Upper lobe of left lung (tissue), 4 donors: ENCODE results near the gene DPEP2.

ENCODE experiments used
- EP300 ChIP-seq, 4 donors: sonication (generic); formaldehyde crosslinking; IDR thresholded peaks; one replicate each; pipeline ENCODE4 v1.5.1; 2017; ENCODE audit warnings: antibody characterized with exemption in 4 of 4, control low read depth in 2 of 4
- POLR2A ChIP-seq, 4 donors: fragments of 450-650 bp; IDR thresholded peaks; one replicate each; pipeline ENCODE4 v1.5.1; 2016 to 2017; ENCODE audit warnings: antibody characterized with exemption in 4 of 4, mild to moderate bottlenecking in 2 of 4
- POLR2AphosphoS5 ChIP-seq, 2 donors: sonication (generic); formaldehyde crosslinking; IDR thresholded peaks; one replicate each; pipeline ENCODE4 v1.5.1; 2017; ENCODE audit warnings: antibody characterized with exemption in 2 of 2
- TF ChIP-seq, protein P1 (sequence below), 6 experiments: fragments of 450-650 bp in 4 of 6; fragments of 200-600 bp in 2 of 6; sonication (generic) in 2 of 6; IDR thresholded peaks; one replicate each; pipeline ENCODE4 v1.5.1; 2016 to 2019; ENCODE audit warnings: antibody characterized with exemption in 6 of 6

DNA sequence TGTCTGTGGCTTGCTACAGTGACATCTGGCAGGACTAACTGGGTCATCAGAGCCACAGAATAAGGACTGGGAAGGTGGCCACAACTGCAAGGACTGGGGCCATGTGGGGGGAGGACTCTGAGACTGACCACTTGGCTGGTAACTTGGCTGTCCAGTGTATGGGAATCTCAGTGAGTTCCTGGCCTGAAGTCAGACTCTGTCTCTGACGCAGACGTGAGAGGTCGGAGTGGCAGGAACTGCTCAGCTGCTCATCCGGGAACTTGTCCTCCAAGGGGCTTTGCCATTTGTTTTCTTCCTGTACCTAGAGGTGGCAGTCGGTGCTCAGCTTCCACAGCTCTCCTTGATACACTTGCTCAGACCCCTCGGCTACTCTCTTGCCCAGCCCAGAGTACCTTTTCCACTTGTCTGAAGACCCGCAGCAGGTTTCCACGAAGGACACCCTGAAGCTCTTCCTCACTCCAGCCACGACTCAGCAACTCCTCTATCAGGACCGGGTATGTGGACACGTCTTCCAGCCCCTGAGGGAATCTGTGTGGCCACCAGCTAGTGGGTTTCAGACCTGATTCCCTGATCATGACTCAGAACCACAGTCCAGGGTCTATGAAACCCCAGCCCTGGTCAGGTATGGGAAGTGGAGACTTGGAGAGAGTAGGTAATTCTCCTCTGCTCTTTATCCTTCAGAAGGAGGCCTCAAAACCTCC lies 11.7 kb downstream of the DPEP2 start:
- TF ChIP-seq, protein P1, sequence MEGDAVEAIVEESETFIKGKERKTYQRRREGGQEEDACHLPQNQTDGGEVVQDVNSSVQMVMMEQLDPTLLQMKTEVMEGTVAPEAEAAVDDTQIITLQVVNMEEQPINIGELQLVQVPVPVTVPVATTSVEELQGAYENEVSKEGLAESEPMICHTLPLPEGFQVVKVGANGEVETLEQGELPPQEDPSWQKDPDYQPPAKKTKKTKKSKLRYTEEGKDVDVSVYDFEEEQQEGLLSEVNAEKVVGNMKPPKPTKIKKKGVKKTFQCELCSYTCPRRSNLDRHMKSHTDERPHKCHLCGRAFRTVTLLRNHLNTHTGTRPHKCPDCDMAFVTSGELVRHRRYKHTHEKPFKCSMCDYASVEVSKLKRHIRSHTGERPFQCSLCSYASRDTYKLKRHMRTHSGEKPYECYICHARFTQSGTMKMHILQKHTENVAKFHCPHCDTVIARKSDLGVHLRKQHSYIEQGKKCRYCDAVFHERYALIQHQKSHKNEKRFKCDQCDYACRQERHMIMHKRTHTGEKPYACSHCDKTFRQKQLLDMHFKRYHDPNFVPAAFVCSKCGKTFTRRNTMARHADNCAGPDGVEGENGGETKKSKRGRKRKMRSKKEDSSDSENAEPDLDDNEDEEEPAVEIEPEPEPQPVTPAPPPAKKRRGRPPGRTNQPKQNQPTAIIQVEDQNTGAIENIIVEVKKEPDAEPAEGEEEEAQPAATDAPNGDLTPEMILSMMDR (IDR thresholded peaks at IDR 0.05), result no peak
- TF ChIP-seq POLR2A (IDR thresholded peaks at IDR 0.05) (no peak), EP300 (IDR thresholded peaks at IDR 0.05) (no peak), POLR2AphosphoS5 (IDR thresholded peaks at IDR 0.05) (no peak)
